H9 (cell line): ENCODE data around the gene NFIL3. TPM values are rescaled to one million over a fixed set of nuclear protein-coding genes. Genes with fewer than 3 reads are reported as not detected.

Experiments used
- DNase-seq: peaks from one replicate; pipeline ENCODE4 v3.0.0-alpha.2; 2017
- H2AFZ ChIP-seq: one replicate; pipeline ENCODE4 v1.6.1; 2013; ENCODE audit warnings: mild to moderate bottlenecking, low read length, control low read depth, moderate library complexity
- H2AK5ac ChIP-seq: 2 replicates; pipeline ENCODE4 v1.6.1; 2013; ENCODE audit warnings: low read length, control low read depth, mixed read lengths; ENCODE audit not compliant: insufficient read length
- H2BK120ac ChIP-seq: one replicate; pipeline ENCODE4 v1.6.1; 2013; ENCODE audit warnings: low read depth, mild to moderate bottlenecking, low read length, control low read depth, inconsistent platforms; ENCODE audit not compliant: poor library complexity, severe bottlenecking
- H2BK12ac ChIP-seq: 2 replicates; pipeline ENCODE4 v1.6.1; 2013; ENCODE audit warnings: low read length, control low read depth, mixed read lengths, low read depth; ENCODE audit not compliant: insufficient read length
- H2BK15ac ChIP-seq: 2 replicates; pipeline ENCODE4 v1.6.1; 2013; ENCODE audit warnings: low read depth, low read length, control low read depth
- H2BK20ac ChIP-seq: one replicate; pipeline ENCODE4 v1.6.1; 2013; ENCODE audit warnings: low read depth, mild to moderate bottlenecking, low read length, control low read depth, inconsistent platforms; ENCODE audit not compliant: poor library complexity, severe bottlenecking
- H2BK5ac ChIP-seq: 2 replicates; pipeline ENCODE4 v1.6.1; 2013; ENCODE audit warnings: low read length, control low read depth, mixed read lengths; ENCODE audit not compliant: insufficient read length
- H3K14ac ChIP-seq: 2 replicates; pipeline ENCODE4 v1.6.1; 2013; ENCODE audit warnings: low read length, control low read depth; ENCODE audit not compliant: insufficient read depth
- H3K18ac ChIP-seq: 2 replicates; pipeline ENCODE4 v1.6.1; 2013; ENCODE audit warnings: low read depth, mild to moderate bottlenecking, mixed read lengths, low read length, control low read depth; ENCODE audit not compliant: insufficient read length
- H3K23ac ChIP-seq: 2 replicates; pipeline ENCODE4 v1.6.1; 2013; ENCODE audit warnings: low read length, control low read depth, mixed read lengths, low read depth; ENCODE audit not compliant: insufficient read length
- H3K23me2 ChIP-seq: 2 replicates; pipeline ENCODE4 v1.6.1; 2013; ENCODE audit warnings: low read depth, mild to moderate bottlenecking, mixed read lengths, low read length, control low read depth; ENCODE audit not compliant: insufficient read length, poor library complexity, severe bottlenecking
- H3K27ac ChIP-seq: 2 replicates; pipeline ENCODE4 v1.5.1; 2013; ENCODE audit warnings: low read length, control low read depth, mixed read lengths, low read depth; ENCODE audit not compliant: insufficient read length
- H3K27me3 ChIP-seq: 2 replicates; pipeline ENCODE4 v1.6.1; 2013; ENCODE audit warnings: low read length, control low read depth, inconsistent platforms; ENCODE audit not compliant: insufficient read depth
- H3K4ac ChIP-seq: 2 replicates; pipeline ENCODE4 v1.6.1; 2013; ENCODE audit warnings: low read depth, mild to moderate bottlenecking, control low read depth, inconsistent platforms, low read length, moderate library complexity
- H3K4me1 ChIP-seq: 2 replicates; pipeline ENCODE4 v1.6.1; 2013; ENCODE audit warnings: low read length, control low read depth, inconsistent platforms; ENCODE audit not compliant: insufficient read depth
- H3K4me2 ChIP-seq: 2 replicates; pipeline ENCODE4 v1.6.1; 2013; ENCODE audit warnings: low read length, control low read depth, mixed read lengths; ENCODE audit not compliant: insufficient read length, insufficient read depth
- H3K56ac ChIP-seq: 2 replicates; pipeline ENCODE4 v1.6.1; 2013; ENCODE audit warnings: low read depth, mild to moderate bottlenecking, mixed read lengths, low read length, control low read depth; ENCODE audit not compliant: insufficient read length
- H3K79me1 ChIP-seq: 2 replicates; pipeline ENCODE4 v1.6.1; 2013; ENCODE audit warnings: low read depth, mild to moderate bottlenecking, moderate library complexity, low read length, control low read depth, inconsistent platforms; ENCODE audit not compliant: insufficient read depth, poor library complexity, severe bottlenecking
- H3K79me2 ChIP-seq: 2 replicates; pipeline ENCODE4 v1.6.1; 2013; ENCODE audit warnings: low read length, control low read depth, inconsistent platforms; ENCODE audit not compliant: insufficient read depth
- H3K9ac ChIP-seq: 2 replicates; pipeline ENCODE4 v1.6.1; 2013; ENCODE audit warnings: low read length, control low read depth, mixed read lengths; ENCODE audit not compliant: insufficient read length; ENCODE audit errors: extremely low read depth
- H3K9me3 ChIP-seq: one replicate; pipeline ENCODE4 v1.6.1; 2013; ENCODE audit warnings: low read depth, low read length, inconsistent platforms; ENCODE audit not compliant: control insufficient read depth
- H3T11ph ChIP-seq: one replicate; pipeline ENCODE4 v1.6.1; 2013; ENCODE audit warnings: mild to moderate bottlenecking, low read length, control low read depth, inconsistent platforms
- H4K20me1 ChIP-seq: one replicate; pipeline ENCODE4 v1.6.1; 2013; ENCODE audit not compliant: control insufficient read depth, insufficient read length, insufficient read depth
- H4K5ac ChIP-seq: 2 replicates; pipeline ENCODE4 v1.6.1; 2013; ENCODE audit warnings: low read depth, mild to moderate bottlenecking, mixed read lengths, low read length, control low read depth; ENCODE audit not compliant: insufficient read length
- H4K8ac ChIP-seq: replicated peaks from 2 replicates; pipeline ENCODE4 v1.6.1; 2013; ENCODE audit warnings: low read length, control low read depth, mixed read lengths, low read depth; ENCODE audit not compliant: insufficient read length
- H4K91ac ChIP-seq: 2 replicates; pipeline ENCODE4 v1.6.1; 2013; ENCODE audit warnings: low read depth, mild to moderate bottlenecking, moderate library complexity, mixed read lengths, low read length, control low read depth; ENCODE audit not compliant: insufficient read length
- H3K27ac Mint-ChIP-seq, 3 experiments: 2 replicates in 2 of 3; 3 replicates in 1 of 3; pipeline ENCODE4 v1.8.0; 2020 to 2021; ENCODE audit warnings: mixed read lengths in 3 of 3, mild to moderate bottlenecking in 1 of 3, moderate library complexity in 1 of 3
- H3K27me3 Mint-ChIP-seq: 2 replicates; pipeline ENCODE4 v1.8.0; 2021; ENCODE audit warnings: low read depth, mild to moderate bottlenecking, moderate library complexity, mixed read lengths
- H3K36me3 Mint-ChIP-seq, 3 experiments: 2 replicates in 2 of 3; 3 replicates in 1 of 3; pipeline ENCODE4 v1.8.0; 2020 to 2021; ENCODE audit warnings: low read depth in 3 of 3, mixed read lengths in 3 of 3; ENCODE audit not compliant: insufficient read depth in 1 of 3
- H3K4me1 Mint-ChIP-seq, 2 experiments: 2 replicates each; pipeline ENCODE4 v1.8.0; 2020; ENCODE audit warnings: mixed read lengths in 2 of 2
- H3K4me3 Mint-ChIP-seq, 2 experiments: 2 replicates in 1 of 2; 3 replicates in 1 of 2; pipeline ENCODE4 v1.8.0; 2020 to 2021; ENCODE audit warnings: mild to moderate bottlenecking in 2 of 2, mixed read lengths in 2 of 2, moderate library complexity in 1 of 2
- H3K9me3 Mint-ChIP-seq, 2 experiments: 2 replicates in 1 of 2; 3 replicates in 1 of 2; pipeline ENCODE4 v1.8.0; 2020; ENCODE audit warnings: mild to moderate bottlenecking in 2 of 2, mixed read lengths in 2 of 2, moderate library complexity in 1 of 2
- WGBS: extraction: QIAGEN DNeasy Blood & Tissue Kit; methylation state at CpG from one replicate; pipeline ENCODE4 v1.1.7; 2013; ENCODE audit warnings: missing lambda C conversion rate, low lambda C conversion rate, mixed read lengths; ENCODE audit not compliant: insufficient read length; ENCODE audit errors: extremely low coverage; 5-methylcytosine and 5-hydroxymethylcytosine counted together
- total RNA-seq: library from RNA; stranded (reverse); gene quantifications from 2 replicates; pipeline ENCODE4 v1.2.1, GENCODE V29; 2021
- TF ChIP-seq, protein P1 (sequence below): fragments of 200-600 bp; sonication (generic); conservative IDR thresholded peaks from 3 replicates; pipeline ENCODE4 v1.8.0; 2021; ENCODE audit warnings: antibody characterized with exemption, mild to moderate bottlenecking

Gene NFIL3
- total RNA-seq, 1 experiment from 2014 or later: 8.4 TPM

DNA sequence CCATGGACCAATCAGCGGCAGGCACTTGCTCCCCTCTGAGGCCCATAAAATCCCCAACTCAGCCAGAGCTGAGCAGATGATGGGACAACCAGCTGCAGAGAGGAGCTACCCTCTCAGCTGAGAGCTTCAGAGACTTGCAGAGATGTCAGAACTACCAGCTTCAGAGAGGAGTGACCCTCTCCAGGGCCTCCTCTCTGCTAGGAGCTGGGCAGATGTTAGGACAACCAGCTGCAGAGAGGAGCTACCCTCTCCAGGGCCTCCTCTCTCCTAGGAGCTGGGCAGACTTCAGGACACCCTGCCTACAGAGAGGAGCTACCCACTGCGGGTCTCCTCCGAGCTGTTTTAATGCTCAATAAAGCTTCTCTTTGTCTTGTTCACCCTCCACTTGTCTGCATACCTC is 58.9 kb downstream of the NFIL3 start:
- H3K79me1 ChIP-seq: no peaks in the 10 kb centered on the region
- no peak for DNase-seq
- no peak overlapping the region for H2BK20ac ChIP-seq
- no peak overlapping the region for H2AFZ ChIP-seq
- peaks cover 6% of the 10 kb centered on the region for H3K4me1 ChIP-seq
- Mint-ChIP-seq H3K4me3 (no peak overlapping the region; a peak in 1 of 5 replicates), H3K9me3 (peaks cover 5 to 13% of the 10 kb centered on the region in 2 experiments; a peak in 4 of 5 replicates), H3K27me3 (no peaks in the 10 kb centered on the region; the same call in none of the 2 replicates), H3K27ac (no peak overlapping the region), H3K36me3 (peaks cover 0 to 15% (median 4%) of the 10 kb centered on the region in 3 experiments; a peak in 5 of 7 replicates), H3K4me1 (peaks cover 13 to 15% of the 10 kb centered on the region in 2 experiments)
- H3T11ph ChIP-seq: no peak overlapping the region
- no peaks in the 10 kb centered on the region for H3K27me3 ChIP-seq
- H2BK5ac ChIP-seq: no peak overlapping the region
- no peak overlapping the region for H3K27ac ChIP-seq
- no peak overlapping the region for H3K4me2 ChIP-seq
- H3K23me2 ChIP-seq: no peaks in the 10 kb centered on the region
- peaks cover 7% of the 10 kb centered on the region; the same call in 1 of the 2 replicates for H3K79me2 ChIP-seq
- no peak overlapping the region for H3K18ac ChIP-seq
- H2AK5ac ChIP-seq: no peak overlapping the region
- H3K56ac ChIP-seq: no peak overlapping the region
- H4K5ac ChIP-seq: no peak overlapping the region
- H3K9me3 ChIP-seq: no peaks in the 10 kb centered on the region
- no peak overlapping the region for H3K4ac ChIP-seq
- H4K20me1 ChIP-seq: no peaks in the 10 kb centered on the region
- H2BK15ac ChIP-seq: no peak overlapping the region
- no peak overlapping the region for H3K23ac ChIP-seq
- no CpG with 5 or more reads among the region's 3 CpGs for WGBS
- no peak overlapping the region for H3K9ac ChIP-seq
- TF ChIP-seq, protein P1, sequence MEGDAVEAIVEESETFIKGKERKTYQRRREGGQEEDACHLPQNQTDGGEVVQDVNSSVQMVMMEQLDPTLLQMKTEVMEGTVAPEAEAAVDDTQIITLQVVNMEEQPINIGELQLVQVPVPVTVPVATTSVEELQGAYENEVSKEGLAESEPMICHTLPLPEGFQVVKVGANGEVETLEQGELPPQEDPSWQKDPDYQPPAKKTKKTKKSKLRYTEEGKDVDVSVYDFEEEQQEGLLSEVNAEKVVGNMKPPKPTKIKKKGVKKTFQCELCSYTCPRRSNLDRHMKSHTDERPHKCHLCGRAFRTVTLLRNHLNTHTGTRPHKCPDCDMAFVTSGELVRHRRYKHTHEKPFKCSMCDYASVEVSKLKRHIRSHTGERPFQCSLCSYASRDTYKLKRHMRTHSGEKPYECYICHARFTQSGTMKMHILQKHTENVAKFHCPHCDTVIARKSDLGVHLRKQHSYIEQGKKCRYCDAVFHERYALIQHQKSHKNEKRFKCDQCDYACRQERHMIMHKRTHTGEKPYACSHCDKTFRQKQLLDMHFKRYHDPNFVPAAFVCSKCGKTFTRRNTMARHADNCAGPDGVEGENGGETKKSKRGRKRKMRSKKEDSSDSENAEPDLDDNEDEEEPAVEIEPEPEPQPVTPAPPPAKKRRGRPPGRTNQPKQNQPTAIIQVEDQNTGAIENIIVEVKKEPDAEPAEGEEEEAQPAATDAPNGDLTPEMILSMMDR: no peak
- no peak overlapping the region for H4K91ac ChIP-seq
- H2BK120ac ChIP-seq: no peak overlapping the region
- H3K14ac ChIP-seq: no peak overlapping the region
- H4K8ac ChIP-seq: no peak overlapping the region
- H2BK12ac ChIP-seq: no peak overlapping the region
